Vagina (tissue), 2 donors: ENCODE measurements around the gene SIRPA.

Experiments used
- POLR2A ChIP-seq, 2 donors: fragments of 450-650 bp; IDR thresholded peaks; one replicate each; pipeline ENCODE4 v1.6.1; 2017; ENCODE audit warnings: antibody characterized with exemption in 2 of 2, mild to moderate bottlenecking in 2 of 2, moderate library complexity in 2 of 2
- POLR2AphosphoS5 ChIP-seq, 2 donors: sonication (generic); formaldehyde crosslinking; IDR thresholded peaks; one replicate each; pipeline ENCODE4 v1.9.0; 2017; ENCODE audit warnings: antibody characterized with exemption in 2 of 2, mild to moderate bottlenecking in 2 of 2, low read depth in 1 of 2; ENCODE audit not compliant: insufficient read depth in 1 of 2
- TF ChIP-seq, protein P1 (sequence below), 3 experiments: fragments of 450-650 bp in 2 of 3; fragments of 200-600 bp in 1 of 3; sonication (generic) in 1 of 3; IDR thresholded peaks; one replicate each; pipeline ENCODE4 v1.5.1; 2017 to 2019; ENCODE audit warnings: antibody characterized with exemption in 3 of 3, mild to moderate bottlenecking in 2 of 3, moderate library complexity in 2 of 3

DNA sequence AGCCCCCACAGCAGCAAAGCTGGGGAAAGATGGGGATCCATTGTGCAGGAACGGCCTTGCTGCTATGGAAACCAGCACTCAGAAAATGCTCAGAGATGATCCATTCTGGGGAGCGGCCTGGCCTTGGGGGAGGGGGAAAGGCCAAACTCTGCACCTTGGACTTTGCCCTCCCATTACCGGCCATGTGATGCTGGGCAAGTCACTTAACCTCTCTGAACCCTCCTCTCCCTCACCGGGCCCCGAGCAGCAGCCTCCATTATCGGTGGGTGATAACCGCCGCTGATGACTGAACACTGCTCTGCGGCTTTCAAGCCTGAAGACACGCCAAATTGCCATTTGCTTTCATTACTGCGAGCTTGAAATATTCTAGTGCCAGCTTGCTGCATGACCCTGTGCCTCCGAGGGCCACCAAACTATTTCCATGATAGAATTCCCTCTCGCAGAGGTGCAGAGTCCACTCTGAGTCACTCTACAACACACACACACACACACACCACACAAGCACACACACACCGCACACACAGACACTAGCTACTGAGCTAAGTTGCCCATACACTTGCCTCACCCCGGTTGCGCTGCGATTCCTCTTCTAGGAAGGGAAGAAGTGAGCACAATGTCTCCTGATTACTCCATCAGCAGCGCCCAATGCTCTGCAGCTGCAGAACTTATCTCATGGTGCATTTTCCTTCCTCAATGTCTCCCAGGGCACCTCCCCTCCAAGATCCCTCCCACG is 20.6 kb upstream of the SIRPA start:
- TF ChIP-seq, protein P1, sequence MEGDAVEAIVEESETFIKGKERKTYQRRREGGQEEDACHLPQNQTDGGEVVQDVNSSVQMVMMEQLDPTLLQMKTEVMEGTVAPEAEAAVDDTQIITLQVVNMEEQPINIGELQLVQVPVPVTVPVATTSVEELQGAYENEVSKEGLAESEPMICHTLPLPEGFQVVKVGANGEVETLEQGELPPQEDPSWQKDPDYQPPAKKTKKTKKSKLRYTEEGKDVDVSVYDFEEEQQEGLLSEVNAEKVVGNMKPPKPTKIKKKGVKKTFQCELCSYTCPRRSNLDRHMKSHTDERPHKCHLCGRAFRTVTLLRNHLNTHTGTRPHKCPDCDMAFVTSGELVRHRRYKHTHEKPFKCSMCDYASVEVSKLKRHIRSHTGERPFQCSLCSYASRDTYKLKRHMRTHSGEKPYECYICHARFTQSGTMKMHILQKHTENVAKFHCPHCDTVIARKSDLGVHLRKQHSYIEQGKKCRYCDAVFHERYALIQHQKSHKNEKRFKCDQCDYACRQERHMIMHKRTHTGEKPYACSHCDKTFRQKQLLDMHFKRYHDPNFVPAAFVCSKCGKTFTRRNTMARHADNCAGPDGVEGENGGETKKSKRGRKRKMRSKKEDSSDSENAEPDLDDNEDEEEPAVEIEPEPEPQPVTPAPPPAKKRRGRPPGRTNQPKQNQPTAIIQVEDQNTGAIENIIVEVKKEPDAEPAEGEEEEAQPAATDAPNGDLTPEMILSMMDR (IDR thresholded peaks at IDR 0.05), result no peak
- TF ChIP-seq POLR2AphosphoS5 (IDR thresholded peaks at IDR 0.05; ENCODE audit: insufficient read depth in 1 of 2, low read depth in 1 of 2) (no peak), POLR2A (IDR thresholded peaks at IDR 0.05) (no peak)
